ENCODE results near the gene FAM114A2. TPM values are rescaled to one million over a fixed set of nuclear protein-coding genes. Genes with fewer than 3 reads are reported as not detected.

Gene FAM114A2
- polyA plus RNA-seq, 1 of the 3 experiments (the other 2 are of a cell fraction): 9.0 TPM

GRCh38 chr5:153957205-153957604 is 81.5 kb downstream of the FAM114A2 start:
- H3K9me3 ChIP-seq: no peaks in the 10 kb centered on the region
- H3K4me3 ChIP-seq (ENCODE audit: low read depth in 2 of 2, low read length in 1 of 2): no peak overlapping the region
- no peaks in the 10 kb centered on the region for H3K27me3 ChIP-seq (ENCODE audit: insufficient read depth)
- H3K4me1 ChIP-seq (ENCODE audit: control insufficient read depth in 1 of 2, insufficient read depth in 2 of 2, low read depth in 1 of 2, low read length in 1 of 2): peaks cover 0 to 17% of the 10 kb centered on the region in 2 experiments; a peak in 3 of 4 replicates
- TF ChIP-seq RAD21 (IDR thresholded peaks at IDR 0.05; ENCODE audit: low read length): no peak
- TF ChIP-seq, protein P1, sequence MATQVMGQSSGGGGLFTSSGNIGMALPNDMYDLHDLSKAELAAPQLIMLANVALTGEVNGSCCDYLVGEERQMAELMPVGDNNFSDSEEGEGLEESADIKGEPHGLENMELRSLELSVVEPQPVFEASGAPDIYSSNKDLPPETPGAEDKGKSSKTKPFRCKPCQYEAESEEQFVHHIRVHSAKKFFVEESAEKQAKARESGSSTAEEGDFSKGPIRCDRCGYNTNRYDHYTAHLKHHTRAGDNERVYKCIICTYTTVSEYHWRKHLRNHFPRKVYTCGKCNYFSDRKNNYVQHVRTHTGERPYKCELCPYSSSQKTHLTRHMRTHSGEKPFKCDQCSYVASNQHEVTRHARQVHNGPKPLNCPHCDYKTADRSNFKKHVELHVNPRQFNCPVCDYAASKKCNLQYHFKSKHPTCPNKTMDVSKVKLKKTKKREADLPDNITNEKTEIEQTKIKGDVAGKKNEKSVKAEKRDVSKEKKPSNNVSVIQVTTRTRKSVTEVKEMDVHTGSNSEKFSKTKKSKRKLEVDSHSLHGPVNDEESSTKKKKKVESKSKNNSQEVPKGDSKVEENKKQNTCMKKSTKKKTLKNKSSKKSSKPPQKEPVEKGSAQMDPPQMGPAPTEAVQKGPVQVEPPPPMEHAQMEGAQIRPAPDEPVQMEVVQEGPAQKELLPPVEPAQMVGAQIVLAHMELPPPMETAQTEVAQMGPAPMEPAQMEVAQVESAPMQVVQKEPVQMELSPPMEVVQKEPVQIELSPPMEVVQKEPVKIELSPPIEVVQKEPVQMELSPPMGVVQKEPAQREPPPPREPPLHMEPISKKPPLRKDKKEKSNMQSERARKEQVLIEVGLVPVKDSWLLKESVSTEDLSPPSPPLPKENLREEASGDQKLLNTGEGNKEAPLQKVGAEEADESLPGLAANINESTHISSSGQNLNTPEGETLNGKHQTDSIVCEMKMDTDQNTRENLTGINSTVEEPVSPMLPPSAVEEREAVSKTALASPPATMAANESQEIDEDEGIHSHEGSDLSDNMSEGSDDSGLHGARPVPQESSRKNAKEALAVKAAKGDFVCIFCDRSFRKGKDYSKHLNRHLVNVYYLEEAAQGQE (IDR thresholded peaks at IDR 0.05; ENCODE audit: low read depth, low read length): no peak
- TF ChIP-seq NRF1 (IDR thresholded peaks at IDR 0.05; ENCODE audit: low read depth, low read length): no peak
- TF ChIP-seq ELF1 (IDR thresholded peaks at IDR 0.05): no peak
- TF ChIP-seq RCOR1 (IDR thresholded peaks at IDR 0.05; ENCODE audit: low read length): no peak
- no peak for TF ChIP-seq TAF1 (IDR thresholded peaks at IDR 0.05; ENCODE audit: borderline replicate concordance, low read depth, low read length)
- TF ChIP-seq EP300 (IDR thresholded peaks at IDR 0.05; ENCODE audit: borderline replicate concordance in 1 of 2, low read depth in 1 of 2, low read length in 1 of 2): no peak
- TF ChIP-seq MEF2A (IDR thresholded peaks at IDR 0.05; ENCODE audit: borderline replicate concordance, low read depth): no peak
- no peak for TF ChIP-seq EZH2phosphoT487 (IDR thresholded peaks at IDR 0.05; ENCODE audit: borderline replicate concordance, low read depth)
- TF ChIP-seq USF1 (IDR thresholded peaks at IDR 0.05; ENCODE audit: borderline replicate concordance, low read depth): no peak
- no peak for TF ChIP-seq NFIC (IDR thresholded peaks at IDR 0.05; ENCODE audit: borderline replicate concordance)
- TF ChIP-seq, protein P2, sequence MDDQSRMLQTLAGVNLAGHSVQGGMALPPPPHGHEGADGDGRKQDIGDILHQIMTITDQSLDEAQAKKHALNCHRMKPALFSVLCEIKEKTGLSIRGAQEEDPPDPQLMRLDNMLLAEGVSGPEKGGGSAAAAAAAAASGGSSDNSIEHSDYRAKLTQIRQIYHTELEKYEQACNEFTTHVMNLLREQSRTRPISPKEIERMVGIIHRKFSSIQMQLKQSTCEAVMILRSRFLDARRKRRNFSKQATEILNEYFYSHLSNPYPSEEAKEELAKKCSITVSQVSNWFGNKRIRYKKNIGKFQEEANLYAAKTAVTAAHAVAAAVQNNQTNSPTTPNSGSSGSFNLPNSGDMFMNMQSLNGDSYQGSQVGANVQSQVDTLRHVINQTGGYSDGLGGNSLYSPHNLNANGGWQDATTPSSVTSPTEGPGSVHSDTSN (IDR thresholded peaks at IDR 0.05): no peak
- 55% methylated on average over 4 of the region's 4 CpGs for WGBS (ENCODE audit: low lambda C conversion rate)
- CTCF ChIA-PET: interaction anchor here (0.5 to 1.4 kb wide), 2 partner anchors 26 to 1948 kb away, joined by 3 read pairs; no protein-coding TSS in a partner anchor
- no peaks in the 10 kb centered on the region for H3K9me2 ChIP-seq
- no peak overlapping the region for H3K9ac ChIP-seq
- POLR2A ChIA-PET: no interaction called here
- no peak overlapping the region for H2AFZ ChIP-seq (ENCODE audit: low read depth)
- no peaks in the 10 kb centered on the region for H4K20me1 ChIP-seq (ENCODE audit: insufficient read depth)
- DNase-seq: no peak
- no peak overlapping the region for H3K27ac ChIP-seq (ENCODE audit: low read depth in 2 of 2, low read length in 1 of 2)
- no peaks in the 10 kb centered on the region for H3K36me3 ChIP-seq (replicated peaks in 1 of 2; ENCODE audit: control insufficient read depth in 1 of 2, insufficient read depth in 2 of 2, low read length in 1 of 2)
- no peaks in the 10 kb centered on the region for H3K79me2 ChIP-seq (ENCODE audit: insufficient read depth)
- H3K4me2 ChIP-seq: no peak overlapping the region
- peaks cover 8% of the 10 kb centered on the region for H3F3A ChIP-seq (replicated peaks; ENCODE audit: insufficient read depth)

DNA sequence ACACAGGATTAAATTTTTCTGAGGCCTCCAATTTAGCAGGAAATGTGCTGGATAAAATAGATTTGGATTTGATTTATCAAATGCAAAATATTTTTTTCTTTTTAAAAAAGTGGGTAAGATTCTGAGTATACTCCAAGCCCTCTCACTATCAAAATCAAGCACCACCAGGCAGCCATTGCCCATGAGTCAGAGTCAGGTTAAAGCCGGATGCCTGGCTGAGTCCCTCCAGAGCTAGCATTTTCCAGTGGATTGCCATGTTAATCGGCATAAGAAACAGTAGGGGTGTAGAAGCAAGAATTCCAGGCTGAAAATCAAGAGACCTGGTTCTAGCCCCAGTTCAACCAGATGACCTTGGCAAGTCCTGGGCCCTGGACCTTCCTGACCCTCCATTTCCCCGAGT is 85.3 kb downstream of the FAM114A2 start:
- DNase-seq: no peak
- H3K36me3 ChIP-seq (replicated peaks in 1 of 2; ENCODE audit: control insufficient read depth in 1 of 2, insufficient read depth in 2 of 2, low read length in 1 of 2): no peaks in the 10 kb centered on the region
- H3K27ac ChIP-seq (ENCODE audit: low read depth in 2 of 2, low read length in 1 of 2): peak overlapping the region in 1 of 2 experiments; percentile 46; a peak in 2 of 4 replicates
- no peaks in the 10 kb centered on the region for H3K9me3 ChIP-seq
- H2AFZ ChIP-seq (ENCODE audit: low read depth): peak overlapping the region; percentile 76
- H3K4me1 ChIP-seq (ENCODE audit: control insufficient read depth in 1 of 2, insufficient read depth in 2 of 2, low read depth in 1 of 2, low read length in 1 of 2): no peaks in the 10 kb centered on the region
- no peak overlapping the region for H3K9ac ChIP-seq
- H3K9me2 ChIP-seq: no peaks in the 10 kb centered on the region
- H3K4me3 ChIP-seq (ENCODE audit: low read depth in 2 of 2, low read length in 1 of 2): no peak overlapping the region
- CTCF ChIA-PET: interaction anchor here (7.5 kb wide), 1 partner anchor 11 kb away, joined by 56 read pairs; no protein-coding TSS in a partner anchor
- no peak overlapping the region for H3K4me2 ChIP-seq
- WGBS (ENCODE audit: low lambda C conversion rate): 51% methylated on average over 3 of the region's 3 CpGs
- POLR2A ChIA-PET: no interaction called here
- no peaks in the 10 kb centered on the region for H3K79me2 ChIP-seq (ENCODE audit: insufficient read depth)
- no peaks in the 10 kb centered on the region for H4K20me1 ChIP-seq (ENCODE audit: insufficient read depth)
- no peaks in the 10 kb centered on the region for H3K27me3 ChIP-seq (ENCODE audit: insufficient read depth)
- peaks cover 4% of the 10 kb centered on the region for H3F3A ChIP-seq (replicated peaks; ENCODE audit: insufficient read depth)
- TF ChIP-seq TEAD4 (IDR thresholded peaks at IDR 0.05; ENCODE audit: borderline replicate concordance, insufficient read depth) (no peak), SIN3A (IDR thresholded peaks at IDR 0.05; ENCODE audit: borderline replicate concordance, low read depth, low read length) (no peak), YY1 (IDR thresholded peaks at IDR 0.05; ENCODE audit: low read depth) (peak; percentile 42; the same call in 1 of the 2 replicates), FOXM1 (IDR thresholded peaks at IDR 0.05; ENCODE audit: low read depth) (no peak), FOSL2 (IDR thresholded peaks at IDR 0.05; ENCODE audit: borderline replicate concordance, low read depth) (no peak)

Measured in SK-N-SH (cell line).